Posterior cingulate gyrus (tissue), 11 donors: ENCODE results near the gene POLD1.

Experiments used
- DNase-seq, 10 donors: peaks; one replicate each; pipeline versions ENCODE4 v3.0.0 to v3.0.0-alpha.2; 2020 to 2021; ENCODE audit warnings: mixed read lengths in 3 of 10
- intact Hi-C: fragments of 100-400 bp; cut with DNase I; formaldehyde crosslinking; loops from one replicate; pipeline ENCODE4 v1.15.1; 2023

Gene POLD1

DNA sequence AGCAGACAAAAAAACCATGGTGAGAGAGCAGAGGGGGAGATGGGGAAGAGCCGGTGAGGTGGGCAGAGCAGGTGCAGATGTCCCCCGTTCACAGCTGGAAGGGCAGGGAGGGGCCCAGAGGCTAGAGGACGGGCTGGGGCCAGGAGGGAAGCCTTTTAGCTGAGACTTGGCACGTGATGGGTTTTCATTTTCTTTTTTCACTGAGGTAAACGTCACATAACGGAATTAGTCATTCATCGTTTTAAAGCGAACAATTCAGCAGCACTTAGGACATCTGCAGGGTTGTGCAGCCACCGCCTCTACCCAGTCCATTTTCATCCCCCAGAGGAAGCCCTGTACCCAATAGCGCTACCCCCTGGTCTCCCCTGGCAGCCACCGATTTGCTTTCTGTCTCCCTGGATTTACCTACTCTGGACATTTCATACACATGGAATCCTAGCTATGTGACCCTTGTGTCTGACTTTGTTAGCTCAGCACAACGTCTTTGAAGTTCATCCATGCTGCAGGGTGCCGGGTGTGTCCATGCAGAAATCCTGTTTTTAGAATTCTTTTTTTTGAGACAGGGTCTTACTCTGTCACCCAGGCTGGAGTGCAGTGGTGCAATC, 76.1 kb downstream of the POLD1 start:
- intact Hi-C loops = no loop called here
- DNase-seq = peak in 1 of 10 donors; percentile 11

- DNase-seq = peak in 9 of 10 donors; percentile 43 to 93 (median 58)
- intact Hi-C loops = loop anchor here (1.0 kb wide), 1 partner anchor 93 kb away; no protein-coding TSS in a partner anchor
These were observed 77.1 kb downstream of the POLD1 start for GRCh38 chr19:50461066-50461875.

DNA sequence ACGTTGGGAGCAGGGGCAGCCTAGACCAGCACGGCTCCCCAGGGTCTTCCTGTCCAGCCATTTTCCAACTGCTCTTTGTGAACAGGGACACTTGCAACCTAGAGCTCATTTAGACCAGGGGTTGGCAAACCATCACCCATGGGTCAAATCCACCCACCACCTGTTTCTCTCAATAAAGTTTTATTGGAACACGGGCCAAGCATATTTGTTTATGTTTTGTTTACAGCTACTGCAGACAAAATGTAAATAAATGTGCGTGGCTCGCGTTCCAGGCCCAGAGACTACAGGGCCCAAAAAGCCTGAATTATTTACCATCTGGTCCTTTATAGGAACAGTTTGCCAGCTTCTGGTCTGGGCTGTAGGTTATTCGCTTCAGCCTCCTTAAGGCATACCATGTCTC, 78.8 kb downstream of the POLD1 start:
- peak in 1 of 10 donors; percentile 35 for DNase-seq
- intact Hi-C loops = no loop called here

GRCh38 chr19:50464348-50464747, 80.2 kb downstream of the POLD1 start:
- intact Hi-C loops = no loop called here
- DNase-seq = peak in 2 of 10 donors; percentile 47 to 66

DNA sequence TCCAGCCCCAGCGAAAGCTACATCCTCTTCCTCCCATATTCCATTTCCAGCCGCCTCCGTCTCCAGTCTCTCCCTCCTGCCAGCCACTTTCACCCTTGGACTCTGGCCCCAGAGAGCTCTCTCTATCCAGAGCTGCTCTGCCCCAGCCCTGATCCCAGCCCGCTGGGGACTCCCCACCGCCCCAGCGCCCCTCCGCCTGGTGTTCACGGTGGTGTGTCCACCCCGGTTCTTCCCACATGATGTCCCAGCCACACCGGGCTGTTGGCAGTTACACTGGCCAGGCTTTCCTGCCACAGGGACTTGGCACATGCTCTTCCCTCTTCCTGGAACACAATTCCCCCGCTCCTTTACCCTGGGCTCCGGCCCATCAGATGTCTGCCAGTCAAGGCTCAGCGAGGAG, 80.9 kb downstream of the POLD1 start:
- intact Hi-C loops = no loop called here
- DNase-seq = peak in 2 of 10 donors; percentile 23 to 48

GRCh38 chr19:50465986-50466705, 82.0 kb downstream of the POLD1 start:
- peak in 2 of 10 donors; percentile 46 to 78 for DNase-seq
- intact Hi-C loops = no loop called here

DNA sequence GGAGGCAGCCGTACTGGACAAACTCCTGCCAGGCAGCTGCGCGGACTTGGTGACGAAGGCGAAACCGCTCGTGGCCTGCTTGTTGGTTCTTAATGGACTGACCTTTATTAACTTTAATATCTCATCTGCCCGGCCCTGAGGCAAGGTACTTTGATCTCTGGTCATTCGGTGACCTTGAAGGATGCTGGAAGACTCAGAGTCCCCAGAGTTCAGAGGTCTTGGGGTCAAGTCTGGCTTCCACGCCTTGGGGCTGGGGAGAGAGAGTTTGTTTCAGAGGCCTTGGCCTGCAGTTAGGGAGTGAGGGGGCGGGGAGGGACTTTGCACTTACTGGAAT, 82.5 kb downstream of the POLD1 start:
- peak in 1 of 10 donors; percentile 40 for DNase-seq
- intact Hi-C loops = no loop called here

DNA sequence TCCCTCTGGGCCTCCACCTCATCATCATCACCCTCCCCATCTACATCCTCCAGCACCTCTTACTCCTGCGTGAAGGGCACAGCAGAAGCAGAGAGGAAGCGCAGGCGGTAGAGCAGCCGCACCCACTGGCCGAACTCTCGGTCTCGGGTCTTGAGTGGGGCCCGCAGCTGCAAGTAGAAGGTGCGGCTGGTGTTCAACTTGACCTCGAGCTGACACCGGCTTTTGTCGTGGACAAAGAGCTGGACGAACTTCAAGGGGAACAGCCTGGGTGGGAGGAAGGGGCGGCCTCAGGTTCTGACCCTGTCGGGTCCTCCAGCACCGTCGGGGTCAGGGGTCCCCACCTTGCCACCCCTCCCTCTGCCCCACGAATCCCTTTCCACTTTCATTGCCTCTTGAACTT, 83.4 kb downstream of the POLD1 start:
- DNase-seq = peak in 3 of 10 donors; percentile 32 to 59 (median 46)
- intact Hi-C loops = no loop called here
